ENCODE results near the gene ZNF609. TPM values are rescaled to one million over a fixed set of nuclear protein-coding genes. Genes with fewer than 3 reads are reported as not detected.
"Not testable (repeated sequence)": the region's sequence is repeated elsewhere in the genome, so short reads cannot be mapped to it uniquely, and the experiment has no call there.

The ZNF609 gene
- total RNA-seq, 1 donor from 2014 or later = 37.9 TPM

DNA sequence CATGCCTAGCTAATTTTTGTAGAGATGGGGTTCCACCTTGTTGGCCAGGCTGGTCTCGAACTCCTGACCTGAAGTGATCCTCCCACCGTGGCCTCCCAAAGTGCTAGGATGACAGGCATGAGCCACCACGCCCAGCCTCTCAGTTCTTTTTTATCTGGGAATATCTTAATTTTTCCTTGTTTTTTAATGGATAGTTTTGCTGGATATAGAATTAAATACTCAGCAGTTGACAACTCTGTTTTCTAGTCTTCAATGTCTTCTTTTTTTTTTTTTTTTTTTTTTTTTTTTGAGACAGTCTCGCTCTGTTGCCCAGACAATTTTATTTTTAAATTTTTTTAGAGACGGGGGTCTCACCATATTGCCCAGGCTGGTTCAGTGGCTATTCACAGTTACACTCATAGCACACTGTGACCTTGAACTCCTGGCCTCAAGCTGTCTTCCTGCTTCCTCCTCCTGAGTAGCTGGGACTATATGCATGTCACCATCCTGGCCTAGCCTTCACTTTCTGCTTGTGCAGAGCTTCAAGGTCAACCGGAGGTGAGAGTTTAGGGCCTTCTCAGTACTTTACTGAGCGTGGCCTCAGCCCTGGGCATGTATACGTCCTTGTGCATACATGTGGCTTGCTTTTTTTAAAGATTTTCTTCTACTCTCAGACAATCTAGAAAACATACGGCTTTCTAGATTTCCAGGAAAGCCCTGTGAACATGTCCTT lies 120.5 kb downstream of the ZNF609 start:
- DNase-seq (ENCODE audit: low spot score) = no peak

DNA sequence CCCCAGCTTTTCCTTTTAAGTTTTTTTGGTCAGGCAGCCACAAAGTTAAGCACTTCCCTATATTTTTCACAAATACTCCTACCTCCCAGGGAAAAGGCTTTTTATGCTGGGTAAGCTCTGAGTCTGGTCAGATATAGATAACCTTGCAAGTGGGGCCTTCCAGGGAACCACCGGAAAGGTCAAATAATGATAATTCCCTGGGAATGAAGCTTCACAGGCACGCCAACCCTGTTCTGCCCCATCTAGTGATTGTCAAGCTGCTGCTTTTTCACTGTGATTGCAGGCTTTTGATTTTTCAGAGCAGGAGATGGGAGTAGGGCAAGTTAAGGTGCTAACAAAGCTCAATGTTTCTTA lies 121.0 kb downstream of the ZNF609 start:
- no peak for DNase-seq (ENCODE audit: low spot score)

DNA sequence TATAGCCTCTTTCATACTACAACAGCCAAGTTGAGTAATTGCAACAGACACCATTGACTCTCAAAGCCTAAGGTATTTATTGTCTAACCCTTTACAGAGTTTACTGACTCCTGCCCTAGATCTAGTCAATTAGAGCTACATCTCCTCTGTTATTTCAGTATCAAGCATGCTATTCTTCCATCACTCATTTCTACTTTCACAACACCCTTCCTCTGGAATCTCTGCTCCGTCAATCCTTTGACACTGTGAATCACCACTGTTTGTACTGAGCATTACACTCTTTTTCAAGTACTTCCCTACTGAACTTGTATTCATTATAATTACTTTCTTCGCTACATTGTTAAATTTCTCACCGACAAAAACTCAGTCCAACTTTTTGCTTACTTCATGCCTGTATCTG lies 121.8 kb downstream of the ZNF609 start:
- no peak for DNase-seq (ENCODE audit: low spot score)

DNA sequence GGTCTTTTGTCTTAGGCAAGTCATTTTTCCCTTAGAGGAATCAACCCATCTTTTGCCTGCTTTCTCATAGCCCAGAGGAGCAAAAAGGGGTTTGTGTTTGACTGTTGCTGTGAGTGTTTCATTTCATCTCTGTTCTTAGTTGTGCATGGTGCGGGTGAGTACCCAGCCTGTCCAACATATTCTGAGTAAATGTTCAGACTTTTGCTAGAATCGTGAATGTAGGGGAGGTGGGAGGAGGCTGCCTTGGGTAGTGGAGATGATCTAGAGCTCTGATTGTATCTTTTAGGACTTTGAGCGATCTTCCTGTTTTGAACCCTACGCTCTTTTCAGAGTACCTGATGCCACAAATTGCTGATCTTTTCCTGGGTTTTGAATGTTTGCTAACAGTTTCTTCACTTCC lies 123.1 kb downstream of the ZNF609 start:
- no peak for DNase-seq (ENCODE audit: low spot score)

DNA sequence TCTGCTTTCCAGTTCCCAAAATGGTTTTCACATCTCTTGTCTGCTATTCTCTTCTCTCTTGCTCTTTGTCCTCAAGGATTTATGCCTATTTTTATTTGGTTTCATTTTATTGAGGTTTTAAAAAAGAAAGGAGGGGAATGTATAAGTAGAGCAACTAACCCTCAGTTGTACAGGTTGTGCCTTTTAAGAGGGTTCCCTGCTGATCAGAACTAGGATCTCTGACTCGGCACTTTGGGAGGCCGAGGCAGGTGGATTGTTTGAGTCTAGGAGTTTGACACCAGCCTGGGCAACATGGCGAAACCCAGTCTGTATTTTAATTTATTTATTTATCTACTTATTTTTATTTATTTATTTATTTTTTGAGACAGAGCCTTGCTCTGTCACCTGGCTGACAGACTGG lies 123.6 kb downstream of the ZNF609 start:
- no peak for DNase-seq (ENCODE audit: low spot score)

DNA sequence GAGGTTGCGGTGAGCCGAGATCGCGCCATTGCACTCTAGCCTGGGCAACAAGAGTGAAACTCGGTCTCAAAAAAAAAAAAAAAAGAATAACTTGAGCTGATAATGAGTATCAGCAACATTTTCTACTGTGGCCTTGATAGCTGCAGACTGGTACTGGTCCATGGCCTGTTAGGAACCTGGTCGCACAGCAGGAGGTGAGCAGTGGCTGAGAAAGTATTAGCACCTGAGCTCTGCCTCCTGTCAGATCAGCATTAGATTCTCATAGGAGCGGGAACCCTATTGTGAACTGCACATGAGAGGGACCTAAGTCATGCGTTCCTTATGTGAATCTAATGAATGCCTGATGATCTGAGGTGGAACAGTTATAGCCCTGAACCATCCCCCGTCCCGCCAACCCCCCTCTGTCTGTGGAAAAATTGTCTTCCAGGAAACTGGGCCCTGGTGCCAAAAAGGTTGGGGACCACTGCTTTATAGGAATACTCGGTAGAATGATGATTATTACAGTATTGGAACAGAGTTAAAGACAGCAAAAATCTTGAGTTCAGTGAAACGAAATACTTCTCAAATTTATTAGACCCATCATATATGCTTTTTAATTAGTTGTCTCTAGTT lies 126.0 kb downstream of the ZNF609 start:
- no peak for DNase-seq (ENCODE audit: low spot score)

DNA sequence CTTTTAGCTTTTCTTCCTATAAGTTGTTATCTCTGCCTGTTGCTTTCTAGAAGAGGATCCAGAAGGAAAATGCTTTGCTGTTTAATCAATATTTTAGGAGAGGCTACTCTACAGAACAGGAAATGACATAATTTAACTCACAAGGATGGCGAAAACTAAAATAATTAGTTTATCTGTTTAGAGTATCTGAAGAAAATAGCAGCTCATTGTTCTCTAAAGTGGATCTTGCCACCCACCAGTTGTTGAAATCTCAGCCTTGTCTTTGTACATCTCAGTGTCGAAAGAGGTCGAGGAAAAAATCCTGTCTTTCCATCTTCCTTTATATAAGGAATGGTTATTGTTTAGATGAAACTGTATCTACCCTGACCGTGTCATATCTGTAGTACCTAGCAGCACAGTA lies 126.6 kb downstream of the ZNF609 start:
- DNase-seq (ENCODE audit: low spot score) = no peak

DNA sequence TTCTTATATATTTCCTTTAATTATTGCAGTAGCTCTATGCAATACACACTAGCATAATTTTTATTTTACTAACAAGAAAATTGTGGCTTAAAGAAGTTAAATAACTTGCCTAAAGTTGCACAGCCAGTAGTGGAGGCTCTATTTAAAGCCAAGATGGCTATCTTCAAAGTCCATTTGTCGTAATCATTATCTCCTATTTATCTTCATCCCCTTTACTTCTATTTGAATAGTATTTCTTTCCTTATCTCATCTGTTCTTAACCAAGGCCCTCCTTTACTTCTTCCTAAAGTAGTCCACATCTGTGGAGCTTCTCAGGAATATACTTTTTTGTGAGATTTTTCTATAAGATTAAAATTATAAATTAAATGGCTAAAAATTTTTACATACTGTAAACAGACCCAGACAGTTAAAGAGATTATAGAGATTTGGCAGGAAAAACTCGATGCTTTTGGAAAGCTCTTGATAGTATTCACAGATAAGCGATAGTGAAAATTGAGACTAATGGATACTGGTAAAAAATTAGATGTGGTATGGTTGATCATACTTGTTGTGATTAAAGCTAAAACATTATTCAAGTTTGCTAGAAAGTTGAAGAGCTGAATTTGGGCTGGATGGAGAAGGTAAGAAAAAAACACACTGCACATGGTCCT lies 129.2 kb downstream of the ZNF609 start:
- DNase-seq (ENCODE audit: low spot score) = no peak

DNA sequence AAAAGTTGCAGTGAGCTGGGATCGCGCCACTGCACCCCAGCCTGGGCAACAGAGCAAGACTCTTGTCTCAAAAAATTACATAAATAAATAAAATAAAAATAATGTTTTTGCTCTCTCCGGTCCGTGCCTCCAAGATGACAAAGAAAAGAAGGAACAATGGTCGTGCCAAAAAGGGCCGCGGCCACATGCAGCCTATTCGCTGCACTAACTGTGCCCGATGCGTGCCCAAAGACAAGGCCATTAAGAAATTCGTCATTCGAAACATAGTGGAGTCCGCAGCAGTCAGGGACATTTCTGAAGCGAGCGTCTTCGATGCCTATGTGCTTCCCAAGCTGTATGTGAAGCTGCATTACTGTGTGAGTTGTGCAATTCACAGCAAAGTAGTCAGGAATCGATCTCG lies 132.5 kb downstream of the ZNF609 start:
- not testable (repeated sequence) for DNase-seq (ENCODE audit: low spot score)

DNA sequence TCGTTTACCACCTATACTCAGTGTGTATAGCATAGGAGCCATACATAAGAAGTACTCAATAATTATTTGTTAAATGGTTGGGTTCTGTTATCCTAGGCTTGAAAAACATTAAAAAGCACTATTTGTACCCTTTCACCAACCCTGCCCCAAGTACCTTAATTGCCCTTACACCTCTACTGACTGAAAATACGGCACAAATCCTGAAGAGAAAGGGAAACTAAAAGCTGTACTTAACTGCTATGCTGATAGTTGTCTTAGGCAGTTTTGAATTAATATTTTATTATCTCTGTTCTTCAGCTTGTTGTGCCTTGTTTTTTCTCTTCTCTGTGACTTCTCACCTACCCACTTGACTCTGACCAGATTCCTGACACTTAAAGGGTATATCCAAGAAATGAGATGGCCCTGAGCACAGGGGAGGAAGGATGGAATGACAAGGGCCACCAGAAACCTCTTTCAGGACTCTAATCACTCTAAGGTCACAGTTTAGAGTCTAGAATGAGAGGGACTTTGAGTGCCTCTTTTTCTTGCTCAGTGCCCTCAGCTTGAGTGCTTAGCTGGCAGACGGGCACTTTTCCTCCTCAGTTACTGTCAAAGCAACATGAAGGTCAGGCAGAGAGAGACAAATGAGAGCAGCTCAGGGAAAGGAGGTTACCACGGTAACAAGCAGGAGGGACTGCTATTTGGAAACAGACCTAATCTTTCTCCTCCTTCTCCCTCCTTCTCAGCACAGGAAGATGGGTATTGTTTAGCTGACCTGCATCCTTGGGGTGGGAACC lies 136.5 kb downstream of the ZNF609 start:
- no peak for DNase-seq (ENCODE audit: low spot score)

DNA sequence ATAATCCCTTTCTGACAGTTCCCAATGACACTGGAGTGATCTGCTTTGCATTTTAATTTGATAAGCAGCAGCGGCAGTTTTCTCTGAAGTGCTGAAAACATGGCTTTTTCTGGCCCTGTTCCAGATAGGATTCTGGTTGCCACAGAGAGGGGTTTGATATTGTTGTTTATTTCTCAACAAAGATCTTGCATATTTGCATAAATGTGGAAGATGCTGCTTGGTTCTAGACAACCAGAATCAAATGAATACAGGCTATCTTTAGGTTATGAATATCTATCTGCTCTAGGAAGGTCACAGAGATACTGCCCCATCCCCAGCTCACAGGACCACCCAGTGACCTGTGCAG lies 137.1 kb downstream of the ZNF609 start:
- DNase-seq (ENCODE audit: low spot score) = no peak

DNA sequence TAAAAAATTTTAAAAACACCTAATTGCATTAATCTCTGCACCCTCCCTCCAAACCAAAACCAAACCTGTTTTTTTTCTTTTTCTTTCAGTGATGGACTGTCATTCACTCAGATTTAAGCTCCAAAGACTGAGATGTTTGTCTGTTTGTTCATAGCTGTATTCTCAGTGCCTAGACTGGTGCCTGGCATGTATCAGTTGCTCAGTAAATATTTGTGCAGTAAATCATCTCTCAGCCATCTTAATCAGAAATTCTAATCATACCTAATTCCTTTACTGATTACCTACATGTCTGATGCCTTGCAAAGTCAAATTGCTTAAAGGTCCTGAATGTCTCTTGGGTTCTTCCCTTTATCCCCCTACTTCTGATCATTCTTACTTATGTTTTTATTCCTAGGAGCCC lies 138.8 kb downstream of the ZNF609 start:
- DNase-seq (ENCODE audit: low spot score) = no peak

DNA sequence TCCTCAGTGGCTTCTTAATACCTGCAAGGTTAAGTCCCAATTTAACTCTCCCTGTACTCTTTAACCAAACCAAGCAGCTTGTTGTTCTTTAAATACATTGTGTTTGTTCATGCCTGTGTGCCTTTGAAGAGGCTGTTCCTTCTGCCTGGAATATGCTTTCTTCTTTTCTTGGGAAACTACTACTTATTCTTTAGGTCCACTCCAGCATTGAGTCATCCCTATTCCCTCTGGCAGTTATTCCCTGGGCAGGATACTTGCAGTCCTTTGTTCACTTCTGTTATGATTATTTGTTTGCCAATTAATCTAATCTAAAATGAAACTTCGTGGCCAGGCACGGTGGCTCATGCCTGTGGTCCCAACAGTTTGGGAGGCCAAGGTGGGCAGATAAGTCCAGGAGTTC lies 139.3 kb downstream of the ZNF609 start:
- no peak for DNase-seq (ENCODE audit: low spot score)

DNA sequence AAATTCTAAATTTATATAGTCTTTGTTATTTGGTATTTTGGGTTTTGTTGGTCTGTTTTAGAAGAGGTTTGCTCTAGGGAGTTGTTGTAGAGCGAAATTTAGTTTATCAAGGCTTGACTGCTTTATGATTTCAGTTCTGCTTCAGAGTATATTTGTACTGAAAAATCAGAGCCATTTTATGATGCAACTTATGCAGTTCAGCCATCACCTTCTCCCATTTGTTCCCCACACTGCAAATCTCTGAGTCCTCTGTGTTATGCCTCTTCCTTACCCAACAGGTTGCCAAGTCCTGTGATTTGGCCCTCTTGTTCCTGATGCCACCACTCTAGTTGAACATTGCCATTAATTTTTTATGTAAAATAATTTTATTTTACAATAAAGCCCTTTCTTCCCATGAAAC lies 140.4 kb downstream of the ZNF609 start:
- DNase-seq (ENCODE audit: low spot score) = no peak

DNA sequence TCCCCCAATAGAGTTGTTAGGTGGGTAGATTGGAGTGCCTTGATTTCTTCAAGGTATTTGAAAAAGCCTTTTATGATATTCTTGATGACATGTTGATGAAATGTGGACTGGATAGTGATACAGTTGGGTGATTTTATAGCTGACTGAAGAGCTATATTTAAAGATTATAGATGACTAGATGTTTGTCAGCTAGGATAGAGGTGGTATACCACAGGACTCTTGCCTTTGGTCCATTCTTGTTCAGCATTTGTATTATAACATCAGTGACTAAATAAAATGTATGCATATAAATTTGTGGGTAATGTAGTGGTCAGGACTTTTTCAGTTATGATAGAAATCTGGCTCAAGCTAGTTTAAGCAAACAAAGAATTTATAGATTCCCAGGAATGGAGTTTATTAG lies 143.9 kb downstream of the ZNF609 start:
- no peak for DNase-seq (ENCODE audit: low spot score)

DNA sequence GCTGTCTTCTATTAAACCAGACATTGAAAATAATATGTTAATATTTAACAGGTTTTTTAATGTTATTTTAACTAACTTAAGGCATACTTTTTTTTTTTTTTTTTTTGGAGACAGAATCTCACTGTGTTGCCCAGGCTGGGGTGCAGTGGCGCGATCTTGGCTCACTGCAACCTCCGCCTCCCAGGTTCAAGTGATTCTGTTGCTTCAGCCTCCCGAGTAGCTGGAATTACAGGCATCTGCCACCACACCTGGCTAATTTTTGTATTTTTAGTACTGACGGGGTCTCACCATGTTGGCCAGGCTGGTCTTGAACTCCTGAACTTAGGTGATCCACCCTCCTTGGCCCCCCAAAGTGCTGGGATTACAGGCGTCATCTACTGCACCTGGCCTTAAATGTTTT lies 147.0 kb downstream of the ZNF609 start:
- DNase-seq (ENCODE audit: low spot score) = not testable (repeated sequence)

DNA sequence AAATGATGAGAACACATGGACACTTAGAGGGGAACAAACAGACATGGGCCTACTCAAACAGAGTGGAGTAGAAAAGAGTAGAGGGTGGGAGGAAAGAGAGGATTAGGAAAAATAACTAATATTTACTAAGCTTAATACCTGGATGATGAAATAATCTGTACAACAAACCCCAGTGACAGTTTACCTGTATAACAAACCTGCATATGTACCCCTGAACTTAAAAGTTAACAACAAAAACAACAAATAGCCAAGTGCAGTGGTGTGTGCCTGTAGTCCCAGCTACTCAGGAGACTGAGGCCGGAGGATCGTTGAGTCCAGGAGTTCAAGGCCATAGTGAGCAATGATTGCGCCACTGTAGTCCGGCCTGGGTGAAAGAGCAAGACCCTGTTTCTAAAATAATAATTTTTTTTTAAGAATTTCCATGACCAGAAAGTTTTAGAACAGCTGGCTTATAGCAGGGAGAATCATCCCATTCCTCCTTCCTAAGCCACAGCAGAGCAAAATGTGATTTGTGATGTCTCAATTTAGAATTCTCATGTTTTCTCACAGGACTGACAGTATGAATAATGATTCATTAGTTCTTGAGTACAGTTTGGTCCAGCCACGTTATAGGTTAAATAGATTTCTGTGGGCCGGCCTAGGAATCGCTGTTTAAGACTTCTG lies 150.0 kb downstream of the ZNF609 start:
- no peak for DNase-seq (ENCODE audit: low spot score)

DNA sequence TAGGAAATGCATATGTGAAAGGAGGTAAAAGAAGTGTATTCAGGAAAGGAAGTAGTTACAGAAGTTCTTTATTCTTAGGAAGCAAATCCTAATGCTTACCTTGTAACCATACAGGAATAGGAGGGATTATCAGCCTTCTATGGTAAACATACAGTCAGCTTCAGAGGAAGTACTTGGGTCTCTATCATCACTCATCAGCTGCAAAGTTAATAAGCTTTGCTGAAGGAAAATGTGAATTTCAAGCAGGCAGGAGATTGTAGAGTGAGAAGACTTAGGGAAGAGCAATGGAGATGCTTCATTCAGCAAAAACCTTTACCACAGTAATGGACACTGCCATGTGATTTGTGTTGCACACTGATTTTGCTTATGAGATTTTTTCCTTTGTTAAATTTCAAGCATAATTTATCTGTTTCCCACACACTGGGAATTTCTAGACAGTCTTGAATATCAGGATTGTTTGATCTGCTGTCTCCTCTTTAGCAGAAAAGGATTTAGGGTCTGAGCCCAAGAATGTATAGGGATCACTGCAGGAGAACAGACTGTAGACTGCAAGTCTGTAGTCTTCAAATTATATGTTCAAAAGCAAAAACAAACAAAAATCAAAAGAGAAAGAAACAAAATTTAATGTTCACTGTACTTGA lies 150.8 kb downstream of the ZNF609 start:
- no peak for DNase-seq (ENCODE audit: low spot score)

DNA sequence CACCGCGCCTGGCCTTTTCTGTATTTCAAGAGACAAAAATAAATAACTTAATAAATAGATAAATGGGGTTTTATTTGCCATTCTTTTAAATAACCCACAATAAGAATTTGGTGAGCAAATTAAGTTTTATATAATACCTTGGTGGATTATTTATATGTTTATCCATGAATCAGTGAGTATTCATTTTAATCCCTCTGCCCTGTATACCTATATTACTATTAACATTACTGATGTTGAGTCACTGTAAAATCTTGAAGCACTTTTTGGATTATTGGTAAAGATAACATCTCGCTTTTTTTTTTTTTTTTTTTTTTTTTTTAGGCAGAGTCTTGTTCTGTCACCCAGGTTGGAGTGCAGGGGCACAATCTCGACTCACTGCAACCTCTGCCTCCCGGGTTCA lies 154.1 kb downstream of the ZNF609 start:
- DNase-seq (ENCODE audit: low spot score) = no peak

DNA sequence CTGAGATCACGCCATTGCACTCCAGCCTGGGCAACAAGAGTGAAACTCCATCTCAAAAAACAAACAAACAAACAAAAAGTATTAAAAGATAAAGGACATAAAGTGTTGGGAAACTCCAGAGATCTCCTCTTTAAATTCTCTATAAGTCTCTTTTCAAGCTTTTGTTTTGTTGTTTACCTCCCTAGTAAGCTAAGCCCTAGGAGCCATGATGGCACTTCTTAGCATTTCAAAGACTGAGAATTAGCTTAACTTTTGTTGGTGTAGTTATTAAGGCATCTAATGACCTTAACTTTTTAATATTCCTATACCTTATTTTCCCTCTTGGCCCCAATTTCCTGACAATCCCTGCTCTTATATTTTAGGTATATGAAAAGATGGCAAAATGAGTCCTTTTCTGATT lies 157.3 kb downstream of the ZNF609 start:
- no peak for DNase-seq (ENCODE audit: low spot score)

DNA sequence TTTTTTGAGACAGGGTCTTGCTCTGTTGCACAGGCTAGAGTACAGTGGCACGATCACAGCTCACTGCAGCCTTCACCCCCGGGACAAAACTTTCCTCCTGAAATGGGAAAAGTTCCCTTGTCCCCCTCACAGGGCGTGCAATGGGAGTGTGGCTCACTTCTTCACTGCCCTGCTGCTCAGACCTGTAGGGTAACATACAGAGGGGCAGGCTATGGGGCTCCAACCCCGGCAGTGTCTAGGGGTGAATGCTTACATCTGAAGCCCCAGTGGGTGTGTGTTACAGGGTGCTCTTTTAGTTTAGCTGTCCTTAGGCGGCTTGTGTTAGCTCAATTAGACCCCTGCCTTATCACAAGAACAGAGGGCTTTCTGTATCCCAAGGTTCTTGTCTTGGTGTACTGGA lies 157.8 kb downstream of the ZNF609 start:
- no peak for DNase-seq (ENCODE audit: low spot score)

Data from mesenteric fat pad (tissue), 1 donor.